Mammary epithelial cell (primary cell): Measurements from ENCODE around the gene COL6A1.

Experiments
- EZH2 ChIP-seq: IDR thresholded peaks from 2 replicates; pipeline ENCODE4 v1.6.1; 2012; ENCODE audit warnings: low read length, inconsistent platforms, borderline replicate concordance
- TF ChIP-seq, protein P1 (sequence below), 2 donors: IDR thresholded peaks in 1 of 2; conservative IDR thresholded peaks in 1 of 2; 2 replicates each; pipeline ENCODE4 v1.5.1; 2011 to 2012; ENCODE audit warnings: inconsistent platforms in 2 of 2, low read length in 2 of 2, mild to moderate bottlenecking in 2 of 2, control low read depth in 1 of 2, low read depth in 1 of 2; ENCODE audit not compliant: insufficient read depth in 1 of 2; ENCODE audit errors: extremely low read depth in 1 of 2

DNA sequence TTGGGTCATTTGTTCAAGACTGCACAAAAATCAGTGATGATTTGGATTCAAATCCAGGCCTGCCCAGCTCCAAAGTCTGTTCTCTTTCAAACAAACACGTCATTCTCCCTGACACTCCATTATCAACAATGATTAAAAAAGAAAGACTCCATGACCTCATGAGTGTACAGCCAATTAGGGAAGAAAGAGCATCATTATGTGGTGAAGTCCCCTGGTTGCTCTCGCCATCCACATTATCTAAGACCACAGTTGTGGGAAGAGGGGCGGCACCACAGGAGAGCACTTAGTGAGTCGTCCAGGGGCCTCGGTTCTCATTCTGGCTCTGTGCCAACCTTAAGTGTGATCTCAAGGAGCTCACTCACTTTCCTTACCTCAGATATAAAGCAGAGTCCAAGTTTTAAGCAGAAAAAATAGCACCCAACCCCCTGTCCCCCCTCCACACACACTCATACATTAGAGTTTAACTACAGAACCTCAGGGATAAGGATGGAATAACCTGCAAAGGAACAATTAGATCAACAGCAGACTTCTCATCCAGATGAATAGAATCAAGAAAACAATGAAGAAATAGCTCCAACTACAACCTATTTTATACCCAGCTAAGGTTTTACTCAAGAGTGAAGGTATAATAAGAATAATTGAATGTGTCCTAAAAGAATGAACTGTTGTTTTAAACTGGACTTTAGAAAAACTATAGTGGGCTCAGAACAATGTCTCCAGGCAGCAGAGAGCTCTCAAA lies 47.8 kb downstream of the COL6A1 start:
- TF ChIP-seq, protein P1, sequence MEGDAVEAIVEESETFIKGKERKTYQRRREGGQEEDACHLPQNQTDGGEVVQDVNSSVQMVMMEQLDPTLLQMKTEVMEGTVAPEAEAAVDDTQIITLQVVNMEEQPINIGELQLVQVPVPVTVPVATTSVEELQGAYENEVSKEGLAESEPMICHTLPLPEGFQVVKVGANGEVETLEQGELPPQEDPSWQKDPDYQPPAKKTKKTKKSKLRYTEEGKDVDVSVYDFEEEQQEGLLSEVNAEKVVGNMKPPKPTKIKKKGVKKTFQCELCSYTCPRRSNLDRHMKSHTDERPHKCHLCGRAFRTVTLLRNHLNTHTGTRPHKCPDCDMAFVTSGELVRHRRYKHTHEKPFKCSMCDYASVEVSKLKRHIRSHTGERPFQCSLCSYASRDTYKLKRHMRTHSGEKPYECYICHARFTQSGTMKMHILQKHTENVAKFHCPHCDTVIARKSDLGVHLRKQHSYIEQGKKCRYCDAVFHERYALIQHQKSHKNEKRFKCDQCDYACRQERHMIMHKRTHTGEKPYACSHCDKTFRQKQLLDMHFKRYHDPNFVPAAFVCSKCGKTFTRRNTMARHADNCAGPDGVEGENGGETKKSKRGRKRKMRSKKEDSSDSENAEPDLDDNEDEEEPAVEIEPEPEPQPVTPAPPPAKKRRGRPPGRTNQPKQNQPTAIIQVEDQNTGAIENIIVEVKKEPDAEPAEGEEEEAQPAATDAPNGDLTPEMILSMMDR (conservative IDR thresholded peaks at IDR 0.05 in 1 of 2, IDR thresholded peaks at IDR 0.05 in 1 of 2; ENCODE audit: extremely low read depth in 1 of 2, insufficient read depth in 1 of 2, low read depth in 1 of 2, low read length in 2 of 2), result no peak
- TF ChIP-seq EZH2, result no peak
